DND-41 (cell line): ENCODE results near the gene SIT1.
A peak's percentile ranks its signal among the peaks of the same experiment; 100 is the strongest.

ENCODE experiments used
- ATAC-seq: fragments of 200-7000 bp; cut with Tn5 transposase; 3 replicates; pipeline ENCODE4 v1.9.1; 2021; ENCODE audit warnings: low read depth; ENCODE audit not compliant: insufficient read depth
- DNase-seq: peaks from one replicate; pipeline ENCODE4 v3.0.0-alpha.2; 2020
- H2AFZ ChIP-seq: 2 replicates; pipeline ENCODE4 v1.6.0; 2012; ENCODE audit warnings: low read depth, low read length
- H3K27ac ChIP-seq: 2 replicates; pipeline ENCODE4 v1.5.1; 2012; ENCODE audit warnings: low read length, inconsistent platforms
- H3K27me3 ChIP-seq: fragments of 200-600 bp; sonication (generic); 2 replicates; pipeline ENCODE4 v1.6.0; 2012; ENCODE audit warnings: low read length, mild to moderate bottlenecking, inconsistent platforms; ENCODE audit not compliant: insufficient read depth, poor library complexity
- H3K36me3 ChIP-seq: 2 replicates; pipeline ENCODE4 v1.5.1; 2012; ENCODE audit warnings: low read length, inconsistent platforms; ENCODE audit not compliant: insufficient read depth
- H3K4me1 ChIP-seq: 2 replicates; pipeline ENCODE4 v1.5.1; 2012; ENCODE audit warnings: mild to moderate bottlenecking, low read length; ENCODE audit not compliant: insufficient read depth
- H3K4me2 ChIP-seq: 2 replicates; pipeline ENCODE4 v1.6.0; 2012; ENCODE audit warnings: mild to moderate bottlenecking, moderate library complexity, low read length, inconsistent platforms; ENCODE audit not compliant: insufficient read depth
- H3K4me3 ChIP-seq, 2 experiments: fragments of 200-600 bp in 1 of 2; shearing (Covaris generic) in 1 of 2; 2 replicates each; pipeline ENCODE4 v1.5.1; 2012 to 2016; ENCODE audit warnings: inconsistent platforms in 2 of 2, low read length in 2 of 2, mild to moderate bottlenecking in 2 of 2, low read depth in 1 of 2, moderate library complexity in 1 of 2
- H3K79me2 ChIP-seq: 2 replicates; pipeline ENCODE4 v1.6.0; 2012; ENCODE audit warnings: low read length, inconsistent platforms; ENCODE audit not compliant: insufficient read depth
- H3K9ac ChIP-seq: 2 replicates; pipeline ENCODE4 v1.6.0; 2012; ENCODE audit warnings: low read depth, mild to moderate bottlenecking, inconsistent platforms, low read length, moderate library complexity
- H3K9me3 ChIP-seq: 2 replicates; pipeline ENCODE4 v1.5.1; 2012; ENCODE audit warnings: low read length, moderate library complexity, mild to moderate bottlenecking, inconsistent platforms; ENCODE audit not compliant: insufficient read depth, severe bottlenecking
- H4K20me1 ChIP-seq: 2 replicates; pipeline ENCODE4 v1.6.0; 2012; ENCODE audit warnings: low read length; ENCODE audit not compliant: insufficient read depth
- EZH2 ChIP-seq: IDR thresholded peaks from 3 replicates; pipeline ENCODE4 v1.6.1; 2012; ENCODE audit warnings: borderline replicate concordance, low read depth, mild to moderate bottlenecking, moderate library complexity, low read length, inconsistent platforms; ENCODE audit not compliant: severe bottlenecking
- TF ChIP-seq, protein P1 (sequence below): IDR thresholded peaks from 2 replicates; pipeline ENCODE4 v1.5.1; 2012; ENCODE audit warnings: borderline replicate concordance, low read length, moderate library complexity, mild to moderate bottlenecking; ENCODE audit not compliant: poor library complexity, severe bottlenecking; ENCODE audit errors: extremely low read depth

Gene SIT1

DNA sequence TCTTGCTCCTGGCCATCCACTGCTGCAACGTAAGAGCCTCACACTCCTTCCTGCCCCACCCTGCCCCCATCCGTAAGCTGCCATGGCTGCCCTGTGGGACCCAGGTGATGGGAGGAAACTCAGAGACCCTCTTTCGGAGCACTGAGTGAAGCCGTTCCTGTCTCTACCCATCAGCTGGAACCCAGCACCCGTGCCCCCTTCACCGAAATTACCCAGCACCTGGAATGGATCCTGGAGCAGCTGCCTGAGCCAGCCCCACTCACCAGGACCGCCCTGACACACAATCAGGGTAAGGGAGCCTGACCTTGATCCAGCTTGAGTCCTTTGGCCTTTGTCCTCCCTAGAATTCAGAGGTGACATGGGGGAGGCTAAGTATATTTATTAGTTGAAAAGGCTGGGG is 42.5 kb downstream of the SIT1 start:
- peaks cover 16% of the 10 kb centered on the region for H4K20me1 ChIP-seq
- no peak overlapping the region; the same call in 1 of the 2 replicates for H3K4me2 ChIP-seq
- no peak for DNase-seq
- no peak overlapping the region for H2AFZ ChIP-seq
- H3K4me1 ChIP-seq = peaks cover 40% of the 10 kb centered on the region
- H3K36me3 ChIP-seq = peaks cover 42% of the 10 kb centered on the region
- H3K9ac ChIP-seq = no peak overlapping the region
- H3K79me2 ChIP-seq = peaks cover 49% of the 10 kb centered on the region
- no peak for ATAC-seq
- TF ChIP-seq, protein P1, sequence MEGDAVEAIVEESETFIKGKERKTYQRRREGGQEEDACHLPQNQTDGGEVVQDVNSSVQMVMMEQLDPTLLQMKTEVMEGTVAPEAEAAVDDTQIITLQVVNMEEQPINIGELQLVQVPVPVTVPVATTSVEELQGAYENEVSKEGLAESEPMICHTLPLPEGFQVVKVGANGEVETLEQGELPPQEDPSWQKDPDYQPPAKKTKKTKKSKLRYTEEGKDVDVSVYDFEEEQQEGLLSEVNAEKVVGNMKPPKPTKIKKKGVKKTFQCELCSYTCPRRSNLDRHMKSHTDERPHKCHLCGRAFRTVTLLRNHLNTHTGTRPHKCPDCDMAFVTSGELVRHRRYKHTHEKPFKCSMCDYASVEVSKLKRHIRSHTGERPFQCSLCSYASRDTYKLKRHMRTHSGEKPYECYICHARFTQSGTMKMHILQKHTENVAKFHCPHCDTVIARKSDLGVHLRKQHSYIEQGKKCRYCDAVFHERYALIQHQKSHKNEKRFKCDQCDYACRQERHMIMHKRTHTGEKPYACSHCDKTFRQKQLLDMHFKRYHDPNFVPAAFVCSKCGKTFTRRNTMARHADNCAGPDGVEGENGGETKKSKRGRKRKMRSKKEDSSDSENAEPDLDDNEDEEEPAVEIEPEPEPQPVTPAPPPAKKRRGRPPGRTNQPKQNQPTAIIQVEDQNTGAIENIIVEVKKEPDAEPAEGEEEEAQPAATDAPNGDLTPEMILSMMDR = no peak
- TF ChIP-seq EZH2 = no peak
- H3K27ac ChIP-seq = 0 out of 2 replicates have a peak overlapping the region, but pooled peaks have one; percentile 10
- H3K27me3 ChIP-seq = no peaks in the 10 kb centered on the region
- H3K4me3 ChIP-seq = no peak overlapping the region
- H3K9me3 ChIP-seq = no peaks in the 10 kb centered on the region

DNA sequence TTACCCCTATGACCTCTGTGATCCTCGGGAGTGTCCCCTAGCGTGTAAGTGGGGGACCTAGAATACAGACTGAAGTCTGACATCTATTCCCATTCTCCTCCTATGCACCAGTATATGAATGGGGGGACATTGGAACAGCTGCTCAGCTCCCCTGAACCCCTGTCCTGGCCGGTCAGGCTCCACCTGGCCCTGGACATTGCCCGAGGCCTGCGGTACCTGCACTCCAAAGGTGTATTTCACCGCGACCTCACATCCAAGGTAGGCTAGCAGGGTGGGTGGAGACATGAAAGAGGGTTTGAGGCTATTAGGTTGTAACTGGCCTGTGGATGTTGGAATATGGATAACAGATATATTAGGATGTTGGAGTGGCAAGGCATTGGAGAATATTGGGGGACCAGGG is 44.0 kb downstream of the SIT1 start:
- Histone ChIP-seq H3K79me2 (peaks cover 54% of the 10 kb centered on the region), H3K4me3 (peak overlapping the region; percentile 71 to 92; a peak in 3 of 4 replicates), H3K4me1 (peaks cover 51% of the 10 kb centered on the region), H3K27ac (peak overlapping the region; percentile 72), H3K9me3 (no peaks in the 10 kb centered on the region), H2AFZ (no peak overlapping the region), H3K4me2 (peak overlapping the region; percentile 91), H3K27me3 (no peaks in the 10 kb centered on the region), H3K36me3 (peaks cover 42% of the 10 kb centered on the region), H3K9ac (peak overlapping the region; percentile 71), H4K20me1 (peaks cover 16% of the 10 kb centered on the region)
- ATAC-seq = no peak
- no peak for DNase-seq
- TF ChIP-seq EZH2 = no peak
- TF ChIP-seq, protein P1 = no peak

- Histone ChIP-seq H3K36me3 (peaks cover 42% of the 10 kb centered on the region), H4K20me1 (peaks cover 16% of the 10 kb centered on the region), H2AFZ (0 out of 2 replicates have a peak overlapping the region, but pooled peaks have one; percentile 25), H3K27me3 (no peaks in the 10 kb centered on the region), H3K4me3 (peak overlapping the region; percentile 71 to 92; a peak in 3 of 4 replicates), H3K4me1 (peaks cover 51% of the 10 kb centered on the region), H3K9ac (peak overlapping the region; percentile 71), H3K4me2 (peak overlapping the region; percentile 91), H3K27ac (peak overlapping the region; percentile 75), H3K9me3 (no peaks in the 10 kb centered on the region), H3K79me2 (peaks cover 54% of the 10 kb centered on the region)
- no peak for ATAC-seq
- TF ChIP-seq EZH2 = no peak
- TF ChIP-seq, protein P1 = no peak
- peak; percentile 42 for DNase-seq
Observed at GRCh38 chr9:35606138-35606504, 44.6 kb downstream of the SIT1 start.
